NCI-H2171 treated with DMSO at 0.1 percent for 48 hours (cell line): Measurements from ENCODE around the gene SUPT4H1.
"Not testable (repeated sequence)": the region's sequence is repeated elsewhere in the genome, so short reads cannot be mapped to it uniquely, and the experiment has no call there.

Source experiments
- DNase-seq: peaks from one replicate; lab custom pipeline; 2025; lab: John Stamatoyannopoulos, UW

SUPT4H1 gene

DNA sequence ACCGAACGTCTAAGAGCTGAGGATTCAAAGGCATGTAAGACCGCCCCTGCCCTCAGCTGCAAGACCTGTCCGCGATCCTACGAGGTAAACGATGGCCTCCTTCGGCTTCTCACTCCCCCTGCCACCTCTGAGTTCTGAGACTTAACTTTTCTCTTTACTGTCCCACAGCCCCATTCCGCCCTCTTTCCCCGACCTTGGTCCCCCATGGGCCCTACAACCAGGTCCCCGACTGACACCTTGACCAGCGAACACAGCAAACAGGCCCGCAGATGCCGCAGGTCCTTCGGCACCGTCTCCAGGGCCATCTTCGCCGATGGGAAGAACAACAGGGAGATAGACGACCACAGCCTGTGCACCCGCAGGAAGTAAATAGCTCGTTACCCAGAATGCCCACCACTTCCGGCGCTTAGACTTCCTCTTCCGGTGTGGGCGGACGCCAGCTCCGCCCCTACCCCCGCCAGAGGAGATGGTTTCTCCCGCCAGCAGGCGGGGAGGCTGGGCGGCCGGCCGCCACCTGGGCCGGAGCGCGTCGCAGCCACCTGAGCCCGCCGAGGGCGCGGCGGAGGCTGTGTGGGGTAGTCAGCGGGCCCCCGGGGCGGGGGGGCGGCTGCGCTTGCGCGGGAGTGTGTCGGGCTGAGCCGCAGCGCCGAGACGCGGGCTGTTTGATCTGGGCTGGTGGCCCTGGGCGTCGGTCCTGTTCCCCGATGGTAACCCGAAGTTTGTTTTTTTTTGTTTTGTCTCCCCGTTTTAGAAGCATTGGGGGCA, at the start of gene SUPT4H1:
SUPT4H1 (minus strand) TSS at position 371 of the 765 bp plus-strand sequence; CDS start at position 305, 66 bp downstream.
- DNase-seq: peak; percentile 99

DNA sequence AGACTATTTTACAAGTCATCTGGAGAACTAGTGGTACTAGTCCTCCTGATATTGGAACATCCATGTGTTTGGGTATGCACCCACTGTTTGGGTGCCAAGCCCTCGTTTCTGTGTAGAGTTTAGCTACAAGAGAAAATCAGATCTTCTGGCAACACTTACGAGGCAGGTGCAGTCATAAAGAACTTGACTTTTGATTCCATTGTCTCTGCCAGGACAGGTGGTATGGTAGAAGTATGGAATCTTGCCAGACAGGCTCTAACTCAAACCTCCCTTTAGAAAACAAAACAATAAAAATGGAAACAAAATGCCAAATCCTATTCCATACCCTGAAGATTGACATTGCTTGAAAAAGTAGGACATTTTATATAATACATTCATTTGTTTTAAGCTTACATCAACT, 49.3 kb upstream of the SUPT4H1 start:
- DNase-seq: peak; percentile 65

- DNase-seq: no peak
Measured at GRCh38 chr17:58400826-58401225, 48.8 kb upstream of the SUPT4H1 start.

DNA sequence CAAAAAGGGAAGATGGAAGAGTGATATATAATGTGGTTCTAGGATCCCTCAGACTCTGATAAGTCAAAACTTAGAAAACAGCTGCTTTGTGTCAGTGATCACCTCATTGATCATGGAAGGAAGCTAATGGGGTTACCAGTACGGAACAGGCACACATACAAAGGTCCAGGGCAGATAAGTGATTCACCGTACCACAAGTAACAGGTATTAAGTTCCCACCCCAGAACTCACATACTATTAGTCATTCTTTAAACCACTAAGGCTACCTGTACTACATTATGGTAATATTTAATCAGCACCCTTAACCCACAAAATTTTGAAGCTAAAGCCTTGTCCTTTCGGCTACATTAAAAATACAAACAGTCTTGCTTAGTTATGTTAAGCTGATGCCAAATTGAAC, 48.0 kb upstream of the SUPT4H1 start:
- DNase-seq: no peak

DNA sequence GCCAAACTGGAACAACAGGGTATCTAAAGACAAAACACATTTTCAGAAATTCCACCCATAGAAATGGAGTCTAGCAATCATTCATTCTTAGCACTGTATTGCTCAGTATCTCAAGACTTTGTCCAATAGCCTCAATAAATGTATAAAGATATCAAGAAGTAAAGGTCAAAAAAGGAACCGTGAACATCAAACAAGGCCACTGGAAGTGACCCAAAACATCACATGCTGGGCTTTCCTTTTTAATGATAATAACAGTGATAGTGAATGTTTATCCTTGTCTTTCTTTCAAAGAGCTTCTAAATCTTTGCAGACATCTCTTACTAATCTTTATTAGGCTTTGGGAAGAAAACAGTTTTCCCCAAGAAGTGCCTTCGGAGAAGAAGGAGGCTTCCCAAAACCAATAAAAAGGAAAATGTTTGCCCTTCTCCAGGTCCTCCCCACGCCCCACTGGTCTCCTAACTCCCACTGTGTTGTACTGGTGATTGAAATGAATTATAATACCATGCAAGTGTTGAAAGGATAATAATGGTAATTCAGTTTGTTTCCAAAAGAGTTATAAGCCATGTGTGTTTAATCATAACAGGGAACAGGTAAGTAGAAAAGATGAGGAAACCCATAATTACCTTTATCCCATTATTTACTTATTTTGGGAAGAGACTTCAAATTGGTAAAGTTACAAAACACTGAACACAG, 46.7 kb upstream of the SUPT4H1 start:
- DNase-seq: no peak

DNA sequence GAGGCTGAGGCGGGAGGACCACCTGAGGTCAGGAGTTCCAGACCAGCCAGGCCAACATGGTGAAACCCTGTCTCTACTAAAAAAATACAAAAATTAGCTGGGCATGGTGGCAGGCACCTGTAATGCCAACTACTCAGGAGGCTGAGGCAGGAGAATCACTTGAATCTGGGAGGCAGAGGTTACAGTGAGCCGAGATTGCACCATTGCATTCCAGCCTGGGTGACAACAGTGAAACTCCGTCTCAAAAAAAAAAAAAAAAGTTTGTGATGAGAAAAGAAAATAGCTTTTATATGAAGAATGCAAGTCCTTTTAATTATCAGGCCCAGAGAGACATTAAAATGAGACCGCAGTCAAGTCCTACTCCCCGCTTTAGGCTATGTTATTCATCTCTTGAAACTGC, 45.4 kb upstream of the SUPT4H1 start:
- DNase-seq: not testable (repeated sequence)

- no peak for DNase-seq
Measured at GRCh38 chr17:58396173-58396572, 44.2 kb upstream of the SUPT4H1 start.

GRCh38 chr17:58394534-58395223, 42.7 kb upstream of the SUPT4H1 start:
- DNase-seq: no peak

- DNase-seq: peak; percentile 96
Measured at GRCh38 chr17:58391302-58391984, 39.4 kb upstream of the SUPT4H1 start.

GRCh38 chr17:58390884-58391283, 38.9 kb upstream of the SUPT4H1 start:
- DNase-seq: no peak

GRCh38 chr17:58388302-58389190, 36.5 kb upstream of the SUPT4H1 start:
- peak; percentile 46 for DNase-seq

DNA sequence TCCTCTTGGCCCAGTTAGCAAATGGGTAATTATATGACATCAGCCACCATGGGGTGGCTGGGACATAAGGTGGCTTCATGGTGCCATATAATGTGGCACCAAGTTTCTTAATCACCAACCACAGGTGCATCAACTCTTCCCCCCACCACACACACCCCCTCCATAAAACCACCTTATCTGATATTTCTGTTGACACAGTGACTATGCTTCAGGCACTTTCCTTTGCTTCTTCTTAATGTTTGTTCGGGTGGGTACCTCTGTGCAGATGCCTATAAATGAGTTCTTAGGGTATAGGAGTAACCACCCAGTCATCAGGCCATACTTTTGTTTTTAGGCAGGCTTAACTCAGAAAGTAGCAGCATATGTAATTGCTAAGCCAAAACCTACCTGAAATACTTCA, 35.8 kb upstream of the SUPT4H1 start:
- DNase-seq: no peak

DNA sequence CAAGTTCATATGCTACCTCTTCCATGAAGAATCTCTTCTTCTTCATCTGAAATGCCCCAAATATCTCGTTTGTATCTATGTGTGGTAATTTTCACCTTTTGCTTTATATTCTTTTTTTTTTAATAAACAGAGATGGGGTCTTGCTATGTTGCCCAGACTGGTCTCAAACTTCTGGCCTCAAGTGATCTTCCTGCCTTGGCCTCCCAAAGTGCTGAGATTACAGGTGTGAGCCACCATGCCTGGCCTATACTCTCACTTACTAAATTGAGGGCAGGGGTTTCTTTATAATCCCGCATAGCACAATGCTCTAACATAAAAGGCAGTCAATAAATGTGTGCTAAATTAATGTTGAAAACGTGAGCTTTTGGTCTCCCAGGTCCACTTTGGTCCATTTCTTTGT, 34.7 kb upstream of the SUPT4H1 start:
- no peak for DNase-seq

DNA sequence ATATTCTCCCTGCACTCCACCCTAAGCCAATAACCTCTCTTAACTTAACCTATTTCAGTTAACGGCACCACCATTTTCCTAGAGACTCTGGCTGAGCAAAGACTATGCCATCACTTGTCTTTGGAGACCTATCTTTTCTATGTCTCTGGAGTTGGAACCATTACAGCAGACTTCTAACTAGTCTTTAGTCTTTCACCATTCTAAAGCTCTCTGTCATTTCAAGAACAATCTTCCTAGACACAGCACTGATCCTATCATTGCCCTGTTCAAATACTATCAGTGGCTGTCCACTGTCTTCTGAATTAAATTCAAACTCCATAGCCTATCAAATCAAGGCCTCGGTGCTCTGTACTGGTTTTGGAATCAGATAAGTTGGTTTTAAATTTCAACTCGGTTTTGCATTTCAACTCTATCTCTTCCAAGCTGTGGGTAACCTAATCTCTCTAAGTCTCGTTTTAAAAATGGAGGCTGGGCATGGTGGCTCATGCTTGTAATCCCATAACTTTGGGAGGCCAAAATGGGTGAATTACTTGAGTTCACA, 33.4 kb upstream of the SUPT4H1 start:
- peak; percentile 26 for DNase-seq

DNA sequence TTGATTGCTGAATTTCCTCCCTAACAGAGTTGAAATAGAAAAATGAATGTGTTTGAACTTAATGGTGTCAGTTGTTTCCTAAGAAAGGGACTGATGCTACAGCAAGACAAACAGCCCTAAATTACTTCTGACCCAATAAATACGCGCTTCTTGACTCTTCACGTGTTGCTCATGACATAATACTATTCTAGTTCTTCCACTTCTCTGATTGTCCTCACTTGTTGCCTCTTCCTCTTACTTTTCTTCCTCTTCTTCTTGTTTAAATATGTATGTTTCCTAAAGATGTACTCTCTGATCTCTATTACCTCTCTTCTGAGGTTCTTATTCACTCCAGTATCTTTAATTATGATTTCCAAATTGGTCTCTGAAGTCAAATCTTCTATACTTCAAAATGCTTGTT, 32.9 kb upstream of the SUPT4H1 start:
- no peak for DNase-seq

GRCh38 chr17:58383892-58384462, 32.0 kb upstream of the SUPT4H1 start:
- no peak for DNase-seq

DNA sequence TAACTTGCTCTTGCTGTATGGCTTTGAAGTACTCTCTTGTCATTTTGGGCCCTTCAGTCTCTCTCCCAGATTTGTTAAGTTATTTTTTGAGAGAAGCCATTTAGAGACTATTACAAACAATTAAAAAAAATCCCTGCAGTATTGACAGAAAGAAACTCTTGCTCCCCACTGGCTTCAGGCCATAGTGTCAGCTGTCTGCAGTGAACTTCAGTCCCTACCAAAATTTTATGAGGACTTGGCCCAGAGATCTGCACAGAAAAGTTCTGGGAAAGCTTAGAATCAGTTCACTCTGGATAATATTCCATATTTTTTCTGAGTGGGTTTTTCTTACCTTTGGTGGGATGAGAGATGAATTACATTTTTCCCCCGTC, 30.9 kb upstream of the SUPT4H1 start:
- DNase-seq: no peak

- DNase-seq: no peak
Measured at GRCh38 chr17:58382108-58382871, 30.3 kb upstream of the SUPT4H1 start.

GRCh38 chr17:58381124-58382035, 29.4 kb upstream of the SUPT4H1 start:
- no peak for DNase-seq
